Muscle layer of colon (tissue), 2 donors: ENCODE measurements around the gene CHD3.

Experiments used
- H3K27ac ChIP-seq: one replicate; pipeline ENCODE4 v1.7.0; 2013; ENCODE audit warnings: low read depth, mild to moderate bottlenecking, low read length, moderate library complexity
- H3K27me3 ChIP-seq, 2 donors: one replicate each; pipeline ENCODE4 v1.7.0; 2013; ENCODE audit warnings: low read length in 2 of 2, mild to moderate bottlenecking in 2 of 2; ENCODE audit not compliant: insufficient read depth in 2 of 2, control insufficient read depth in 1 of 2
- H3K36me3 ChIP-seq: one replicate; pipeline ENCODE4 v1.7.0; 2013; ENCODE audit warnings: mild to moderate bottlenecking, low read length; ENCODE audit not compliant: insufficient read depth
- H3K4me1 ChIP-seq: one replicate; pipeline ENCODE4 v1.7.0; 2013; ENCODE audit warnings: mild to moderate bottlenecking, low read length; ENCODE audit not compliant: insufficient read depth
- H3K4me3 ChIP-seq, 2 donors: one replicate each; pipeline ENCODE4 v1.7.0; 2013; ENCODE audit warnings: low read length in 2 of 2, low read depth in 1 of 2, mild to moderate bottlenecking in 1 of 2, moderate library complexity in 1 of 2
- H3K9ac ChIP-seq: one replicate; pipeline ENCODE4 v1.7.0; 2013; ENCODE audit warnings: low read length
- H3K9me3 ChIP-seq: one replicate; pipeline ENCODE4 v1.7.0; 2013; ENCODE audit warnings: mild to moderate bottlenecking, low read length
- donor health status: abdominal sarcoma.
- donor health status: Adenocarcinoma of cecum.

CHD3 gene

DNA sequence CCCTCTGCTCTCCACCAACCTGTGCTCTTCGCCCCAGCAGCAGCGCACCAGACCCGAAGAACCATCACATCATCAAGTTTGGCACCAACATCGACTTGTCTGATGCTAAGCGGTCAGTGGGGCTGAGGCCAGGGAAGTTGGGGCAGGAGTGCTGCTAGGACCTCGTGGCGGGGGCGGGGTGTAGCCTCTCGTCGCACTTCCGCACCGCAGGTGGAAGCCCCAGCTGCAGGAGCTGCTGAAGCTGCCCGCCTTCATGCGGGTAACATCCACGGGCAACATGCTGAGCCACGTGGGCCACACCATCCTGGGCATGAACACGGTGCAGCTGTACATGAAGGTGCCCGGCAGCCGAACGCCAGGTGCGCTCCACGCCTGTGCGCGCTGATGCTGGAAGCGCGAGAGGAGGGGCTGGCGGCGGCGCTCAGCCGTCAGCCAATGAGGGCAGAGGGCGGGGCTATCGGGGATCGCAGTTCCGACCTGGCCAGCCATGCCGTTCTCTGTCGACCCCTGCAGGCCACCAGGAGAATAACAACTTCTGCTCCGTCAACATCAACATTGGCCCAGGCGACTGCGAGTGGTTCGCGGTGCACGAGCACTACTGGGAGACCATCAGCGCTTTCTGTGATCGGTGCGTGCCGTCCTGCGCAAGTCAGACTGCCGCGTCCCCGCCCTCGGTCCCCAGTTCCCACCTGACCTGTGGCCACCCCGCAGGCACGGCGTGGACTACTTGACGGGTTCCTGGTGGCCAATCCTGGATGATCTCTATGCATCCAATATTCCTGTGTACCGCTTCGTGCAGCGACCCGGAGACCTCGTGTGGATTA, 36.9 kb upstream of the CHD3 start:
- Histone ChIP-seq H3K9ac (no peak overlapping the region), H3K4me3 (no peak overlapping the region), H3K27ac (peak overlapping the region; percentile 17), H3K4me1 (peaks cover 26% of the 10 kb centered on the region), H3K27me3 (no peaks in the 10 kb centered on the region), H3K36me3 (peaks cover 45% of the 10 kb centered on the region), H3K9me3 (no peaks in the 10 kb centered on the region)

DNA sequence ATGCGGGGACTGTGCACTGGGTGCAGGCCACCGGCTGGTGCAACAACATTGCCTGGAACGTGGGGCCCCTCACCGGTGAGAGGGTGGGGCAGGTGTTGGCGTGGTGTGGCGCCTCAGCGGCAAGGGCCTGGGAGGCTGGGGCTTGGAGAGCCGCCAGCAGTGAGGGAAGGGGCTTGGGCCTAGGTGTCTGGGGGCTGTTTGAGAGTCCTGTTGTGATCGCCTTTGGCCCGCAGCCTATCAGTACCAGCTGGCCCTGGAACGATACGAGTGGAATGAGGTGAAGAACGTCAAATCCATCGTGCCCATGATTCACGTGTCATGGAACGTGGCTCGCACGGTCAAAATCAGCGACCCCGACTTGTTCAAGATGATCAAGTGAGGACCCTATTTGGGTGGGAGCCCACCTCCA, 36.3 kb upstream of the CHD3 start:
- Histone ChIP-seq H3K27me3 (no peaks in the 10 kb centered on the region), H3K4me3 (no peak overlapping the region), H3K9ac (no peak overlapping the region), H3K9me3 (no peaks in the 10 kb centered on the region), H3K36me3 (peaks cover 40% of the 10 kb centered on the region), H3K4me1 (peaks cover 27% of the 10 kb centered on the region), H3K27ac (peak overlapping the region; percentile 17)

DNA sequence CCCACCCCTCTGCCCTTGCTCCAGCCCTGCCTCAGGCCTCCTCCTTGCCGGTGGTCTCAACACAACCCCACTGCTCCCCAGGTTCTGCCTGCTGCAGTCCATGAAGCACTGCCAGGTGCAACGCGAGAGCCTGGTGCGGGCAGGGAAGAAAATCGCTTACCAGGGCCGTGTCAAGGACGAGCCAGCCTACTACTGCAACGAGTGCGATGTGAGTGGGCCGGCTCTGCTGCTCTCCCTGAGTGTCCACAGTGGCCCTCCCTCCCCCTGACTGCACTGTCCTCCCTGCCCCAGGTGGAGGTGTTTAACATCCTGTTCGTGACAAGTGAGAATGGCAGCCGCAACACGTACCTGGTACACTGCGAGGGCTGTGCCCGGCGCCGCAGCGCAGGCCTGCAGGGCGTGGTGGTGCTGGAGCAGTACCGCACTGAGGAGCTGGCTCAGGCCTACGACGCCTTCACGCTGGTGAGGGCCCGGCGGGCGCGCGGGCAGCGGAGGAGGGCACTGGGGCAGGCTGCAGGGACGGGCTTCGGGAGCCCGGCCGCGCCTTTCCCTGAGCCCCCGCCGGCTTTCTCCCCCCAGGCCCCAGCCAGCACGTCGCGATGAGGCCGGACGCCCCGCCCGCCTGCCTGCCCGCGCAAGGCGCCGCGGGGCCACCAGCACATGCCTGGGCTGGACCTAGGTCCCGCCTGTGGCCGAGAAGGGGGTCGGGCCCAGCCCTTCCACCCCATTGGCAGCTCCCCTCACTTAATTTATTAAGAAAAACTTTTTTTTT, 35.5 kb upstream of the CHD3 start:
- Histone ChIP-seq H3K27me3 (no peaks in the 10 kb centered on the region), H3K9me3 (no peaks in the 10 kb centered on the region), H3K36me3 (peaks cover 39% of the 10 kb centered on the region), H3K4me3 (no peak overlapping the region), H3K4me1 (peaks cover 27% of the 10 kb centered on the region), H3K27ac (no peak overlapping the region), H3K9ac (no peak overlapping the region)

DNA sequence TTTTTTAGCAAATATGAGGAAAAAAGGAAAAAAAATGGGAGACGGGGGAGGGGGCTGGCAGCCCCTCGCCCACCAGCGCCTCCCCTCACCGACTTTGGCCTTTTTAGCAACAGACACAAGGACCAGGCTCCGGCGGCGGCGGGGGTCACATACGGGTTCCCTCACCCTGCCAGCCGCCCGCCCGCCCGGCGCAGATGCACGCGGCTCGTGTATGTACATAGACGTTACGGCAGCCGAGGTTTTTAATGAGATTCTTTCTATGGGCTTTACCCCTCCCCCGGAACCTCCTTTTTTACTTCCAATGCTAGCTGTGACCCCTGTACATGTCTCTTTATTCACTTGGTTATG, 34.9 kb upstream of the CHD3 start:
- no peak overlapping the region for H3K4me3 ChIP-seq
- H3K27ac ChIP-seq, result no peak overlapping the region
- H3K9me3 ChIP-seq, result no peaks in the 10 kb centered on the region
- peaks cover 39% of the 10 kb centered on the region for H3K36me3 ChIP-seq
- H3K4me1 ChIP-seq, result peaks cover 32% of the 10 kb centered on the region
- no peak overlapping the region for H3K9ac ChIP-seq
- H3K27me3 ChIP-seq, result no peaks in the 10 kb centered on the region

DNA sequence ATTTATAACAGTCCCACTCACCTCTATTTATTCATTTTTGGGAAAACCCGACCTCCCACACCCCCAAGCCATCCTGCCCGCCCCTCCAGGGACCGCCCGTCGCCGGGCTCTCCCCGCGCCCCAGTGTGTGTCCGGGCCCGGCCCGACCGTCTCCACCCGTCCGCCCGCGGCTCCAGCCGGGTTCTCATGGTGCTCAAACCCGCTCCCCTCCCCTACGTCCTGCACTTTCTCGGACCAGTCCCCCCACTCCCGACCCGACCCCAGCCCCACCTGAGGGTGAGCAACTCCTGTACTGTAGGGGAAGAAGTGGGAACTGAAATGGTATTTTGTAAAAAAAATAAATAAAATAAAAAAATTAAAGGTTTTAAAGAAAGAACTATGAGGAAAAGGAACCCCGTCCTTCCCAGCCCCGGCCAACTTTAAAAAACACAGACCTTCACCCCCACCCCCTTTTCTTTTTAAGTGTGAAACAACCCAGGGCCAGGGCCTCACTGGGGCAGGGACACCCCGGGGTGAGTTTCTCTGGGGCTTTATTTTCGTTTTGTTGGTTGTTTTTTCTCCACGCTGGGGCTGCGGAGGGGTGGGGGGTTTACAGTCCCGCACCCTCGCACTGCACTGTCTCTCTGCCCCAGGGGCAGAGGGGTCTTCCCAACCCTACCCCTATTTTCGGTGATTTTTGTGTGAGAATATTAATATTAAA, 34.4 kb upstream of the CHD3 start:
- Histone ChIP-seq H3K4me3 (no peak overlapping the region), H3K27ac (no peak overlapping the region), H3K9me3 (no peaks in the 10 kb centered on the region), H3K9ac (no peak overlapping the region), H3K4me1 (peaks cover 38% of the 10 kb centered on the region), H3K36me3 (peaks cover 36% of the 10 kb centered on the region), H3K27me3 (no peaks in the 10 kb centered on the region)

DNA sequence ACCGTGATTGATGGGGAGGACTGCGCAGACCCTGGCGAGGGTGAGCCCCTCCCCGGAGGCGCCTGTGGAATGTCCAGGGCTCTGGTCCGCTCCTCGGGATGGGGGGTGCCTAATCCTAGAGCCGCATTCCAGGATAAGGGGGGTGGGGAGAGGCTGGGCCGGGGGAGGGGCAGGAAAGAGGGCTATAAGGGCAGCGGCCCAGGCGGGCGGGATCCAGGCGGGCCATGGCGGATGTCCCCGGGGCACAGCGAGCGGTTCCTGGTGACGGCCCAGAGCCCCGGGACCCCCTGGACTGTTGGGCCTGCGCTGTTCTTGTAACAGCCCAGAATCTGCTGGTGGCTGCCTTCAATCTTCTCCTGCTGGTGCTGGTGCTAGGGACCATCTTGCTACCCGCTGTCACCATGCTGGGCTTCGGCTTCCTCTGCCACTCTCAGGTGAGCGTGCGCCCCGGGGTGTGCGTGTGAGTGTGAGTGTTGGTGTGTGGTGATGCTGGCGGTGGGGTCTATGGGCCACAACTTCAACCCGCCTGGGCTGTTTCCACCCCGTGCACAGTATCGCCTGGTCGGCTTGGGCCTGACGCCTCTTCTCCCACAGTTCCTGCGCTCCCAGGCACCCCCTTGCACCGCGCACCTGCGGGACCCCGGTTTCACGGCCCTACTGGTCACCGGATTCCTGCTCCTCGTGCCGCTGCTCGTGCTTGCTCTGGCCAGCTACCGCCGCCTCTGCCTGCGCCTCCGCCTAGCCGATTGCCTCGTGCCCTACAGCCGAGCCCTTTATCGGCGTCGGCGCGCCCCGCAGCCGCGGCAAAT, 33.5 kb upstream of the CHD3 start, which contains the start of gene TMEM88:
Gene TMEM88, plus strand, starts transcription at position 216 of the 809 bp plus-strand sequence. Its CDS starts 9 bp downstream, at position 225.
- peaks cover 39% of the 10 kb centered on the region for H3K4me1 ChIP-seq
- peak within 1 kb of the TSS in 1 of 2 donors; percentile 80 for H3K4me3 ChIP-seq
- H3K9ac ChIP-seq, result no peak within 1 kb of the TSS
- H3K27ac ChIP-seq, result peak within 1 kb of the TSS; percentile 89
- peaks cover 28% of the 10 kb centered on the region for H3K36me3 ChIP-seq
- no peaks in the 10 kb centered on the region for H3K9me3 ChIP-seq
- H3K27me3 ChIP-seq, result no peaks in the 10 kb centered on the region

DNA sequence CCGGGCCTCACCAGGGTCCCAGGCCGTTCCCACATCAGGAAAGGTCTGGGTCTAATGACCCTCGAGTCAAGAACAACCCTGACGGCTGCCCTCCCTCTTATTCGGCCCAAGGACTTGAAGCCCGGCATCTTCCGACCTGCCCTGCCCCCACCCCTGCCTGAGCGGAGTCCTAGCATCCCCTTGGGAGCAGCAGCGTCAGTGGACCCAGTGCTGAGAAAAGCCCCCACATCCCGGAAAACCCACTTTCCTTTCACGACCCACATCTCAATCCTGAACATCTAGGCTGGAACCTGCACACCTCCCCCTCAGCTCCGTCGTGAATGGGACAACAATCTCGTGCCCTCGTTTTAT, 33.0 kb upstream of the CHD3 start:
- peak overlapping the region; percentile 89 for H3K27ac ChIP-seq
- H3K36me3 ChIP-seq, result peaks cover 22% of the 10 kb centered on the region
- H3K4me3 ChIP-seq, result peak overlapping the region in 1 of 2 donors; percentile 80
- peaks cover 39% of the 10 kb centered on the region for H3K4me1 ChIP-seq
- H3K9ac ChIP-seq, result no peak overlapping the region
- no peaks in the 10 kb centered on the region for H3K9me3 ChIP-seq
- H3K27me3 ChIP-seq, result no peaks in the 10 kb centered on the region

DNA sequence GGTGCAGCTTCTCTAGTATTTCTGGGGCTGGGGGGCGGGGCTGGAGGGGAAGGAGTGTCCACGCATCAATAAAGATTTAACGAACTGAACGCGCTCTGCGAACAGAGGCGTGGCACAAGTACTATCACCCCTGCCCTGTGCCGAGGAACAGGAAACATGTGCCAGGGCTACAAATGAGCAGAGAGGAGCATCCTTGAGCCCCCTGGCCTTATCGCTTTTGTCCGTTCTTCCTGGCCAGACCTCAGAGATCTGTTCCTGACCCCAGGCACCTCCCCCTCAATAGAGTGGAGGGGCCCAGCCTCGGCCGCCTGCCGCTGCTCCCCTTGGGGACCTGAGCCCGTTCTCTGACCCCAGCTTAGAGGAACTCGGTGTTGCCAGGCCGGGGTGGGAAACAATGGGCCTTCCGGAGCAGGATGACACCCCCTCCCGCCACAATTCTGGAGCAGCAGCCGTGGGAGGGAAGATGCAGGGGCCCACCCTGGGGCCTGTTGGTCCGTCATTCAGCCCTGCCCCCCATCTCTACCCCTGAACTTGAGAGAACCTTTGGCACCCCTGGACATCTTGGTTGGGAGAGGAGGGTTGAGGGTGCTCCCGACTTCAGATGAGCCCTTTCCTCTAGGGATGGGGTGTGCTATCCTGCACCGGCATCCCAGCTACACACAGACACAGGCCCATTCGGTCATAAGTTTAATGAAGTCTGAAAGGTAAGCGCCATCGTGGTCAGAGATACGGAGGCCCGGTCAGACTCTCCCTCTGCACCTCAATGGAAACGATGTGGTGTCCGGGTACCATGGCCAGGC, 32.4 kb upstream of the CHD3 start:
- peaks cover 16% of the 10 kb centered on the region for H3K36me3 ChIP-seq
- H3K4me1 ChIP-seq, result peaks cover 38% of the 10 kb centered on the region
- H3K27ac ChIP-seq, result peak overlapping the region; percentile 89
- peak overlapping the region; percentile 51 to 80 for H3K4me3 ChIP-seq
- no peaks in the 10 kb centered on the region for H3K9me3 ChIP-seq
- H3K27me3 ChIP-seq, result no peaks in the 10 kb centered on the region
- peak overlapping the region; percentile 75 for H3K9ac ChIP-seq

DNA sequence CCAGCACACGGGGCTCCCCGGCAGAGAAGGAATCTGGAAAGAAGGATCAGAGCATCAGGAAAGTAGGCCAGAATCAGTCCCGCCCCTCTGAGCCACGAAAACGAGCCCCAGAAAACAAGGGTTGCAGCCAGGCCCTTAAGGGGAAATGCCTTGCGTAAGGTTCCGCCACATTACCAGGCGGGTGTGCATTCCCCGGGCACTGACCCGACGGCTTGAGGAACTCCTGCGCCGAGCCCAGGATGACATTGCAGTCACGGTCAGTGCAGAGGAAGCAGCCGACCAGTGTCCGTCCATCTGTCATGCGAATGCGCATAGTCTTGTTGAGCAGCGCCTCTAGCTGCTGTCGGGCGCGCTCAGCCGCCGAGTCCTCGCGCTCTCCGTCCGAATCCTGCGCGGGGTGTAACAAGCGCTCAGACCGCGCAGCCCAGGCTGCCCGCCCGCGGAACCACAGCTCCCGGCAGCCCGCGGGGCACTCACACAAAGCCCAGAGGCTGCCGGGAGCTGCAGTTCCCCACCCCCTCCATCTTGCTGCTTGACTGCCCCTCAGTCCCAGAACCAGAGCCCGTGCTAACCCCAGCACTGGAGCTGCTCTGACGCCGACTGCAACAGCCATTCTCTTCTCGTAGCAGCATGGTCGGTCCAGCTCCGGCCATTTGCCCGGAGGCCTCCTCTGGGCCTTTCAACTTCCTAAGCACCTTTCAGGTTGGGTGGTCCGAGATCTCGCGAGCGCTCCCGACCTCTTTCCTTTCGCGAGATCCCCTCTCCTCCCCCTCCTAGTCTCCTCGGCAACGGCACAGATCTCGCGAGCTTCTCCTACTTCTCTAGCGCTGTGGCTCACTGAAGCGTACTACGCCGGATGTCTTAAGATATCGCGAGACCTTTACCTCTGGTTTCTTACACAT, 31.5 kb upstream of the CHD3 start, which contains the start of gene NAA38:
Gene NAA38, minus strand, starts transcription at position 749 of the 902 bp plus-strand sequence. Its CDS starts 96 bp downstream, at position 653.
- no peaks in the 10 kb centered on the region for H3K9me3 ChIP-seq
- H3K27ac ChIP-seq, result peak within 1 kb of the TSS; percentile 89
- H3K36me3 ChIP-seq, result peaks cover 11% of the 10 kb centered on the region
- peaks cover 31% of the 10 kb centered on the region for H3K4me1 ChIP-seq
- no peaks in the 10 kb centered on the region for H3K27me3 ChIP-seq
- H3K4me3 ChIP-seq, result peak within 1 kb of the TSS; percentile 56 to 80
- H3K9ac ChIP-seq, result peak within 1 kb of the TSS; percentile 75
